ENCODE results near the gene CACNA2D3. TPM values are rescaled to one million over a fixed set of nuclear protein-coding genes. Genes with fewer than 3 reads are reported as not detected.

The CACNA2D3 gene
- total RNA-seq, 1 donor from 2014 or later = not detected

DNA sequence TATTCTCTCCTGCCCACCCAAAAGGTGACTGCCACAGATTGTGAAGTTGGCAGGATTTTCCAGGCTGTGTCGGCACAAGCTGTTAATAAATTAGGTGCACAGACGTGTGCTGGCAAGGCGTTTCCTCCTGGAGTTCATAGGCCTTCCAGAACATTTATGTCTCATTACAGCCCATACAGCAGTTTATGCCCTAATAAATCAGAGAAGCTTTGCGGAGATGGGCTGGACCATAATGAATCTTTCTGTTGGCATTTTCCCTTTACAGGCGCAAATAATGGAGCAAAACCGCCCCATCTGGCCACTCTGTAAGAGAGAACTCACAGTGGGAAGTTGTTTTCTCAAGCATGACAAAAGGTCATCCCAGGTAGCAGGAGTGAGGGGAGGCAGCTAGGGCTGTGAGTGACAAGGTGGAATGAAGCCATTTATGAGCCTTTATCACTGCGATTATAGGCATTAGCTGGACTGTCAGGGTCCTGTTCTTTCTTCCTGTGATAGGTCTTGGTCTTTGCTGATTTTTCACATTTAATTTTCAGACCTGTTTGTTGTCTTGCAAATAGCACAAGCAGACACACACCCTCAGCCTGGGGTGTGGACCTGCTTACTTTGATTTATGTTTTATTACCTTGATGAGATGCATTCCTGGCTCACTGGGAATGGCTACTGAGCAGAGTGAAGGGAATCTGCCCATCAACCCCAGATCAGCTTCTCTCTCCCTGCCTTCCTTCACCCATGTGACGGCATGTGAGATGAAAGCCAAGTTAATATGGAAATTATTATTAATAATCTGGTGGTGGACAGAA, 548.0 kb downstream of the CACNA2D3 start:
- no peak for TF ChIP-seq EZH2 (IDR thresholded peaks at IDR 0.05)
- TF ChIP-seq, protein P1, sequence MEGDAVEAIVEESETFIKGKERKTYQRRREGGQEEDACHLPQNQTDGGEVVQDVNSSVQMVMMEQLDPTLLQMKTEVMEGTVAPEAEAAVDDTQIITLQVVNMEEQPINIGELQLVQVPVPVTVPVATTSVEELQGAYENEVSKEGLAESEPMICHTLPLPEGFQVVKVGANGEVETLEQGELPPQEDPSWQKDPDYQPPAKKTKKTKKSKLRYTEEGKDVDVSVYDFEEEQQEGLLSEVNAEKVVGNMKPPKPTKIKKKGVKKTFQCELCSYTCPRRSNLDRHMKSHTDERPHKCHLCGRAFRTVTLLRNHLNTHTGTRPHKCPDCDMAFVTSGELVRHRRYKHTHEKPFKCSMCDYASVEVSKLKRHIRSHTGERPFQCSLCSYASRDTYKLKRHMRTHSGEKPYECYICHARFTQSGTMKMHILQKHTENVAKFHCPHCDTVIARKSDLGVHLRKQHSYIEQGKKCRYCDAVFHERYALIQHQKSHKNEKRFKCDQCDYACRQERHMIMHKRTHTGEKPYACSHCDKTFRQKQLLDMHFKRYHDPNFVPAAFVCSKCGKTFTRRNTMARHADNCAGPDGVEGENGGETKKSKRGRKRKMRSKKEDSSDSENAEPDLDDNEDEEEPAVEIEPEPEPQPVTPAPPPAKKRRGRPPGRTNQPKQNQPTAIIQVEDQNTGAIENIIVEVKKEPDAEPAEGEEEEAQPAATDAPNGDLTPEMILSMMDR (IDR thresholded peaks at IDR 0.05) = no peak
- TF ChIP-seq EZH2phosphoT487 (IDR thresholded peaks at IDR 0.05) = no peak
- no peak overlapping the region for H3K9ac ChIP-seq
- Mint-ChIP-seq H3K4me3 (no peak overlapping the region), H3K36me3 (peaks cover 2% of the 10 kb centered on the region), H3K4me1 (peaks cover 37% of the 10 kb centered on the region), H3K27ac (no peak overlapping the region), H3K9me3 (peaks cover 8% of the 10 kb centered on the region), H3K27me3 (ENCODE audit: insufficient read depth, low read depth) (peaks cover 8% of the 10 kb centered on the region)
- H3K27ac ChIP-seq = no peak overlapping the region
- H3K36me3 ChIP-seq = no peaks in the 10 kb centered on the region
- no peaks in the 10 kb centered on the region for H3K27me3 ChIP-seq
- peak overlapping the region; percentile 63 for H2AFZ ChIP-seq (replicated peaks)
- peaks cover 10% of the 10 kb centered on the region for H3F3A ChIP-seq (ENCODE audit: low read depth)
- H4K20me1 ChIP-seq (ENCODE audit: low read depth) = no peaks in the 10 kb centered on the region
- DNase-seq (ENCODE audit: low spot score) = peak; percentile 44
- peaks cover 20% of the 10 kb centered on the region for H3K4me1 ChIP-seq
- H3K4me3 ChIP-seq = no peak overlapping the region
- H3K79me2 ChIP-seq (ENCODE audit: low read depth) = no peaks in the 10 kb centered on the region
- peak overlapping the region; percentile 38 for H3K4me2 ChIP-seq
- no peaks in the 10 kb centered on the region for H3K9me3 ChIP-seq (ENCODE audit: low read depth)

DNA sequence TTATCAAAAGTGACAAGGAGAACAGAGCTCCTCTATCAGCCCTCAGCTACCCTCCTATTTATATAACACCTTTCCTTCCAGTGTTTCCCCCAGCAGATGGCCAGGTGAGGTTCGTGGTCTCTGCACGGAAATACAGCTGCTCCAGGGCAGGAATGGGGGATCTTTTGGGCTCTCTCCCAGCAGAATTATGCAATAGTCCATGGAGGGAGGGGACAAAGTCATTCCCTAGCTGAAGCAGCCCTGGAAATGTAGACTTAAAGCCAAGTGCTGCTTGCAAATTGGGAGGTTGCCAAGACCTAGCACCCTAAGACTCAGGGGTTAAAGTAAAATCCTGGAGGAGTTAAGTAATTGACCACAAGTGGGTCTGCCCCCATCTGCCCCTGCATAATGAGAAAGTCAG, 549.2 kb downstream of the CACNA2D3 start:
- H3K27me3 ChIP-seq = no peaks in the 10 kb centered on the region
- no peaks in the 10 kb centered on the region for H3K79me2 ChIP-seq (ENCODE audit: low read depth)
- no peak overlapping the region for H3K4me3 Mint-ChIP-seq
- TF ChIP-seq, protein P1 (IDR thresholded peaks at IDR 0.05) = no peak
- TF ChIP-seq EZH2phosphoT487 (IDR thresholded peaks at IDR 0.05) = no peak
- no peak for TF ChIP-seq EZH2 (IDR thresholded peaks at IDR 0.05)
- no peak overlapping the region for H3K27ac Mint-ChIP-seq
- no peaks in the 10 kb centered on the region for H3K36me3 ChIP-seq
- no peak overlapping the region for H3K4me2 ChIP-seq
- no peak for DNase-seq (ENCODE audit: low spot score)
- H3K36me3 Mint-ChIP-seq = peaks cover 2% of the 10 kb centered on the region
- no peaks in the 10 kb centered on the region for H4K20me1 ChIP-seq (ENCODE audit: low read depth)
- H3F3A ChIP-seq (ENCODE audit: low read depth) = peaks cover 10% of the 10 kb centered on the region
- no peak overlapping the region for H3K27ac ChIP-seq
- H3K9me3 Mint-ChIP-seq = peaks cover 6% of the 10 kb centered on the region
- H3K4me1 Mint-ChIP-seq = peaks cover 39% of the 10 kb centered on the region
- peaks cover 20% of the 10 kb centered on the region for H3K4me1 ChIP-seq
- H3K4me3 ChIP-seq = no peak overlapping the region
- no peak overlapping the region for H2AFZ ChIP-seq (replicated peaks)
- peaks cover 5% of the 10 kb centered on the region for H3K27me3 Mint-ChIP-seq (ENCODE audit: insufficient read depth, low read depth)
- H3K9ac ChIP-seq = no peak overlapping the region
- H3K9me3 ChIP-seq (ENCODE audit: low read depth) = no peaks in the 10 kb centered on the region

DNA sequence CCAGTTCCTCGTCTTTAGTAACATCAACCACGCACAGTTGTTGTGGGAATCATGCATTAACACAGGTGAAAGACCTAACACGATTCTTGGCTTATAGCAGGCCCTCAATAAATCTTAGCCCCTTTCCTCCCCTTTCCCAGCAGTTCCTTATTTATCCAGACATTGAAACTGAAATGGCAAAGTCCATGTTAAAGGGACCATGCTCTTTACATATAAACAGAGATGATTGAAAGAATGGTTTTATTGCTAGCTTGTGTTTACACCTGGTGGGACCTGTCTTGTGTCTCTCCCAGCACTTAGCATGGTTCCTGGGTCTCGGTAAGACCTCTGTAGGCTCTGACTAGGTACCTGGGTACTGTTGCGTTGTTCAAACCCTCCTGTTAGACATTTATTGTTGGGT, 553.7 kb downstream of the CACNA2D3 start:
- Mint-ChIP-seq H3K4me1 (peaks cover 19% of the 10 kb centered on the region), H3K9me3 (peaks cover 9% of the 10 kb centered on the region), H3K36me3 (peaks cover 2% of the 10 kb centered on the region), H3K27ac (peak overlapping the region; percentile 54), H3K4me3 (no peak overlapping the region), H3K27me3 (ENCODE audit: insufficient read depth, low read depth) (peaks cover 3% of the 10 kb centered on the region)
- H3K9ac ChIP-seq = no peak overlapping the region
- H3K4me3 ChIP-seq = no peak overlapping the region
- H3K36me3 ChIP-seq = no peaks in the 10 kb centered on the region
- H3K27me3 ChIP-seq = no peaks in the 10 kb centered on the region
- TF ChIP-seq EZH2 (IDR thresholded peaks at IDR 0.05) (no peak), EZH2phosphoT487 (IDR thresholded peaks at IDR 0.05) (no peak)
- H3K9me3 ChIP-seq (ENCODE audit: low read depth) = no peaks in the 10 kb centered on the region
- peaks cover 3% of the 10 kb centered on the region for H3K4me1 ChIP-seq
- H2AFZ ChIP-seq (replicated peaks) = no peak overlapping the region
- no peak for DNase-seq (ENCODE audit: low spot score)
- no peaks in the 10 kb centered on the region for H3K79me2 ChIP-seq (ENCODE audit: low read depth)
- no peak overlapping the region for H3K4me2 ChIP-seq
- H4K20me1 ChIP-seq (ENCODE audit: low read depth) = no peaks in the 10 kb centered on the region
- H3K27ac ChIP-seq = no peak overlapping the region
- no peaks in the 10 kb centered on the region for H3F3A ChIP-seq (ENCODE audit: low read depth)

DNA sequence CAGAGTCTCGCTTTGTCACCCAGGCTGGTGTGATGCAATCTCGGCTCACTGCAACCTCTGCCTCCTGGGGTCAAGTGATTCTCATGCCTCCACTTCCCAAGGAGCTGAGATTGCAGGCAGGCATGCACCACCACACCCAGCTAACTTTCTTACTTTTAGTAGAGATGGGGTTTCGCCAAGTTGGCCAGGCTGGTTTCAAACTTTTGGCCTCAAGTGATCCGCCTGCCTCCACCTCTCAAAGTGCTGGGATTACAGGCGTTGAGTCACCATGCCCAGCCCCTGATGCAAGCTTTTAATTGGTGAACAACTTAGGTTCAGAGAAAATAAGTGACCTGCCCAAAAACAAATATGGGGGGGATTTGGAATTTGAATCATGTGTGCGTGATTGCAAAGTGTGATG, 559.4 kb downstream of the CACNA2D3 start:
- Mint-ChIP-seq H3K36me3 (no peaks in the 10 kb centered on the region), H3K27ac (no peak overlapping the region), H3K4me1 (peaks cover 17% of the 10 kb centered on the region), H3K9me3 (peaks cover 13% of the 10 kb centered on the region), H3K27me3 (ENCODE audit: insufficient read depth, low read depth) (peaks cover 5% of the 10 kb centered on the region), H3K4me3 (no peak overlapping the region)
- Histone ChIP-seq H2AFZ (replicated peaks) (no peak overlapping the region), H3K79me2 (ENCODE audit: low read depth) (no peaks in the 10 kb centered on the region), H3K36me3 (no peaks in the 10 kb centered on the region), H3K9ac (no peak overlapping the region), H3K4me1 (no peaks in the 10 kb centered on the region), H3K4me3 (no peak overlapping the region), H3K4me2 (no peak overlapping the region), H3K27me3 (no peaks in the 10 kb centered on the region), H4K20me1 (ENCODE audit: low read depth) (no peaks in the 10 kb centered on the region), H3K27ac (no peak overlapping the region), H3K9me3 (ENCODE audit: low read depth) (no peaks in the 10 kb centered on the region), H3F3A (ENCODE audit: low read depth) (no peaks in the 10 kb centered on the region)
- no peak for DNase-seq (ENCODE audit: low spot score)
- TF ChIP-seq, protein P1 (IDR thresholded peaks at IDR 0.05) = no peak
- no peak for TF ChIP-seq EZH2 (IDR thresholded peaks at IDR 0.05)
- no peak for TF ChIP-seq EZH2phosphoT487 (IDR thresholded peaks at IDR 0.05)
